Measurements from ENCODE around the gene GNGT2. TPM values are rescaled to one million over a fixed set of nuclear protein-coding genes. Genes with fewer than 3 reads are reported as not detected.

The GNGT2 gene
- 1 to 10 TPM in 2 of 4 donors, not detected in 2; 1.1 to 1.7 TPM for total RNA-seq

GRCh38 chr17:49210158-49211029 lies at the start of gene GNGT2, which contains the start of gene ABI3:
Gene GNGT2 (minus strand): TSS chr17:49210574. CDS start chr17:49207422, 3,152 bp downstream.
Gene ABI3 (plus strand): TSS chr17:49210707. CDS start chr17:49210725, 18 bp downstream.
- intact Hi-C loops (cut with DNase I; ENCODE audit: low total_unique reads): no loop called here
- TF ChIP-seq POLR2A (IDR thresholded peaks at IDR 0.05) (no peak), CTCF (IDR thresholded peaks at IDR 0.05) (no peak)
- H3K4me3 ChIP-seq (ENCODE audit: low read depth, poor library complexity, severe bottlenecking): no peak within 1 kb of the TSS
- DNase-seq (ENCODE audit: low spot score in 2 of 2): no peak
- whole genome bisulfite sequencing, 2 donors: 36 to 39% methylated on average over 21 to 22 of the region's 22 CpGs

- TF ChIP-seq POLR2A (IDR thresholded peaks at IDR 0.05): no peak
- TF ChIP-seq CTCF (IDR thresholded peaks at IDR 0.05): no peak
- H3K4me3 ChIP-seq (ENCODE audit: low read depth, poor library complexity, severe bottlenecking): peak overlapping the region; percentile 37
- intact Hi-C loops (cut with DNase I; ENCODE audit: low total_unique reads): no loop called here
- DNase-seq (ENCODE audit: low spot score in 2 of 2): no peak
- WGBS, 2 donors: 8 to 19% methylated on average over 10 of the region's 10 CpGs
Measured at GRCh38 chr17:49259663-49260010, 49.3 kb upstream of the GNGT2 start.

- 83 to 89% methylated on average over 3 of the region's 3 CpGs for WGBS, 2 donors
- intact Hi-C loops (cut with DNase I; ENCODE audit: low total_unique reads): no loop called here
- no peak for DNase-seq (ENCODE audit: low spot score in 2 of 2)
- H3K4me3 ChIP-seq (ENCODE audit: low read depth, poor library complexity, severe bottlenecking): no peak overlapping the region
- TF ChIP-seq CTCF (IDR thresholded peaks at IDR 0.05) (no peak), POLR2A (IDR thresholded peaks at IDR 0.05) (no peak)
Measured at GRCh38 chr17:49258394-49258793, 48.0 kb upstream of the GNGT2 start.

- TF ChIP-seq CTCF (IDR thresholded peaks at IDR 0.05) (no peak), POLR2A (IDR thresholded peaks at IDR 0.05) (no peak)
- WGBS, 2 donors: 72 to 73% methylated on average over 5 of the region's 5 CpGs
- DNase-seq (ENCODE audit: low spot score in 2 of 2): no peak
- H3K4me3 ChIP-seq (ENCODE audit: low read depth, poor library complexity, severe bottlenecking): no peak overlapping the region
- intact Hi-C loops (cut with DNase I; ENCODE audit: low total_unique reads): no loop called here
Measured at GRCh38 chr17:49255125-49255524, 44.8 kb upstream of the GNGT2 start.

- intact Hi-C loops (cut with DNase I; ENCODE audit: low total_unique reads): no loop called here
- no peak for TF ChIP-seq CTCF (IDR thresholded peaks at IDR 0.05)
- DNase-seq (ENCODE audit: low spot score in 2 of 2): no peak
Measured at GRCh38 chr17:49254066-49254465, 43.7 kb upstream of the GNGT2 start.

More at GRCh38 chr17:49254066-49254465, 43.7 kb upstream of the GNGT2 start:
- no peak overlapping the region for H3K4me3 ChIP-seq (ENCODE audit: low read depth, poor library complexity, severe bottlenecking)
- 72 to 81% methylated on average over 4 of the region's 4 CpGs for WGBS, 2 donors
